T-helper 17 cell (primary cell): ENCODE data around the gene MIPOL1. TPM values are rescaled to one million over a fixed set of nuclear protein-coding genes. Genes with fewer than 3 reads are reported as not detected.
"Not testable (repeated sequence)": the region's sequence is repeated elsewhere in the genome, so short reads cannot be mapped to it uniquely, and the experiment has no call there.

Source experiments
- ATAC-seq: fragments of 150-1000 bp; cut with Tn5 transposase; 2 replicates; pipeline ENCODE4 v1.10.0; 2021; ENCODE audit warnings: mild to moderate bottlenecking, moderate library complexity
- DNase-seq, 3 donors: peaks; one replicate each; pipeline versions ENCODE4 v3.0.0 to v3.0.0-alpha.2; 2020 to 2021
- H3K9me3 ChIP-seq: one replicate; pipeline ENCODE4 v1.7.0; 2013; ENCODE audit warnings: low read length, mild to moderate bottlenecking; ENCODE audit not compliant: control insufficient read depth, poor library complexity, severe bottlenecking
- H3K27ac Mint-ChIP-seq: one replicate; pipeline ENCODE4 v1.8.0; 2022; ENCODE audit warnings: mild to moderate bottlenecking, moderate library complexity, mixed read lengths
- H3K27me3 Mint-ChIP-seq: one replicate; pipeline ENCODE4 v1.8.0; 2022; ENCODE audit warnings: mixed read lengths
- H3K36me3 Mint-ChIP-seq: one replicate; pipeline ENCODE4 v1.8.0; 2022; ENCODE audit warnings: low read depth, mixed read lengths
- H3K4me1 Mint-ChIP-seq: one replicate; pipeline ENCODE4 v1.8.0; 2022; ENCODE audit warnings: mild to moderate bottlenecking, mixed read lengths
- H3K4me3 Mint-ChIP-seq: one replicate; pipeline ENCODE4 v1.8.0; 2022; ENCODE audit warnings: mild to moderate bottlenecking, moderate library complexity, mixed read lengths
- total RNA-seq, 4 donors: library from RNA in 2 of 4; stranded (reverse) in 2 of 4; gene quantifications; one replicate each; pipeline ENCODE4 v1.2.3 and lab custom pipeline; 2022 to 2026

MIPOL1 gene
- total RNA-seq, 2 donors from 2014 or later: 0.32 to 0.73 TPM

DNA sequence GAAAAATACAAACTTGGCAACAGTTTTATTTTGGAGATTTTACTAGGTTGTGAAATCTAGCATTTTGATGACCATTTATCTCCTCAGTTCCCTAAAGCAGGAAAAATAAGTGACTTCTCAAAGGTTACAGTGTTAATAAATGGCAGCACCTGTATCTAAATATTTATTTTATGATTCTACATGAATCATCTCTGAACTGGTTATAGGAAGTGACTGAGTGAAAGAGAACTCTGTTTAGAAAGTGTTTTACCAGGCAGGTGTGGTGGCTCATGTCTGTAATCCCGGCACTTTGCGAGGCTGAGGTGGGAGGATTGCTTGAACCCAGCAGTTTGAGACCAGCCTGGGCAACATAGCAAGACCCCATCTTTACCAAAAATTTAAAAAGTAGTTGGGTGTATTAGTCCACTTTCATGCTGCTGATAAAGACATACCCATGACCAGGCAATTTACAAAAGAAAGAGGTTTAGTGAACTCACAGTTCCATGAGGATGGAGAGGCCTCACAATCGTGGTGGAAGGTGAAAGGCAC, 26.3 kb downstream of the MIPOL1 start:
- no peak for ATAC-seq
- H3K27me3 Mint-ChIP-seq: no peaks in the 10 kb centered on the region
- H3K4me3 Mint-ChIP-seq: no peak overlapping the region
- H3K36me3 Mint-ChIP-seq: no peaks in the 10 kb centered on the region
- no peaks in the 10 kb centered on the region for H3K4me1 Mint-ChIP-seq
- DNase-seq: no peak
- H3K9me3 ChIP-seq: no peaks in the 10 kb centered on the region
- no peak overlapping the region for H3K27ac Mint-ChIP-seq

DNA sequence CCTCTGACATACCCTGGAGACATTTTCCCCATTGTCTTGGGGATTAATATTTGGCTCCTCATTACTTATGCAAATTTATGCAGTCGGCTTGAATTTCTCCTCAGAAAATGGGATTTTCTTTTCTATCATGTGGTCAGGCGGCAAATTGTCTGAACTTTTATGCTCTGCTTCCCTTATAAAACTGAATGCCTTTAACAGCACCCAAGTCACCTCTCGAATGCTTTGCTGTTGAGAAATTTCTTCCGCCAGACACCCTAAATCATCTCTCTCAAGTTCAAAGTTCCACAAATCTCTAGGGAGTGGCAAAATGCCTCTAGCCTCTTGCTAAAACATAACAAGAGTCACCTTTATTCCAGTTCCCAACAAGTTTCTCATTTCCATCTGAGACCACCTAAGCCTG, 27.9 kb downstream of the MIPOL1 start:
- not testable (repeated sequence) for H3K36me3 Mint-ChIP-seq, H3K9me3 ChIP-seq, H3K4me3 Mint-ChIP-seq, H3K27me3 Mint-ChIP-seq, H3K4me1 Mint-ChIP-seq, H3K27ac Mint-ChIP-seq, ATAC-seq, DNase-seq

DNA sequence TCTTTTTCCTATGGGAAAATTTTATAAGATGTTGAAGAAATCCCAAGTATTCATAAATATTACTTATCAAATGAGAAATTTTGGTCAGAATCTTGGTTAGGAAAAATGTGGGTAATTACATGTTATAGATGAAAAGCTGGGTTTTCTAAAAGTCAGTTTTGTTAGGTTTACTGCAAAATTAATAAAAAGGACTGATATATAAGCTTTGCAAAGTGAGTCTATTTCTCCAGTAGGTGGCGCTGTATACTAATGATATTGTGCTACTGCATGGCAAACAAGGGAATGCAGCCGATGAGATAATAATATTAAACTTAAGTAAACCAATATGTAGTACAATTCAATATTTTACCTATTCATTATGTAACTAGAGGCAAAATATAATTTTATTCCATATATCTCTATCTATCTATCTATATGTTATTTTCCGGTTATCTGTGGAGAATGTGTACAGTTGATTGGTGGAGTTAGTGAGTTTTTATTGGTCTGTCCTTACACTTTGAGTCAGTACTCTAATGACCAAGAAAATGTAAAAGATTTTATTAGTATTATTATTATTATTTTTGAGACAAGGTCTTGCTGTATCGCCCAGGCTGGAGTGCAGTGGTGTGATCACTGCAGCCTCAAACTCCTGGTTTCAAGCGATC, 32.9 kb downstream of the MIPOL1 start:
- no peaks in the 10 kb centered on the region for H3K36me3 Mint-ChIP-seq
- H3K27ac Mint-ChIP-seq: no peak overlapping the region
- no peak for DNase-seq
- no peaks in the 10 kb centered on the region for H3K9me3 ChIP-seq
- H3K4me3 Mint-ChIP-seq: no peak overlapping the region
- no peaks in the 10 kb centered on the region for H3K27me3 Mint-ChIP-seq
- ATAC-seq: no peak
- no peaks in the 10 kb centered on the region for H3K4me1 Mint-ChIP-seq

- Mint-ChIP-seq H3K27ac (no peak overlapping the region), H3K27me3 (no peaks in the 10 kb centered on the region), H3K4me3 (no peak overlapping the region), H3K36me3 (no peaks in the 10 kb centered on the region), H3K4me1 (no peaks in the 10 kb centered on the region)
- ATAC-seq (no peak), DNase-seq (no peak)
- no peaks in the 10 kb centered on the region for H3K9me3 ChIP-seq
Measured at GRCh38 chr14:37232907-37233481, 35.3 kb downstream of the MIPOL1 start.

- H3K4me1 Mint-ChIP-seq: no peaks in the 10 kb centered on the region
- H3K27me3 Mint-ChIP-seq: no peaks in the 10 kb centered on the region
- H3K4me3 Mint-ChIP-seq: no peak overlapping the region
- H3K27ac Mint-ChIP-seq: no peak overlapping the region
- DNase-seq: no peak
- ATAC-seq: no peak
- no peaks in the 10 kb centered on the region for H3K36me3 Mint-ChIP-seq
- no peaks in the 10 kb centered on the region for H3K9me3 ChIP-seq
Measured at GRCh38 chr14:37234222-37234621, 36.5 kb downstream of the MIPOL1 start.

DNA sequence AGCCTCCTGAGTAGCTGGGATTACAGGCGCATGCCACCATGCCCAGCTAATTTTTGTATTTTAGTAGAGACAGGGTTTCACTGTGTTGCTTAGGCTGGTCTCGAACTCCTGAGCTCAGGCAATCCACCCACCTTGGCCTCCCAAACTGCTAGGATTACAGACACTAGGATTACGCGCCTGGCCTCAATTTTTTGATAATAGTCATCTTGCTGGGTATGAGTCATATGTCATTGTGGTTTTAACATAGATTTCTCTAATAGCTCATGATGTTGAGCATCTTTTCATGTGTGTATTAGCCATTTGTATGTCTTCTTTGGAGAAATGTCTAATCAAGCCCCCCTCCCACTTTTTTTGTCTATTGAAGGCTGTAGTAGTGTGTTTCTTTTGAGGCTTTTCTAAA, 38.3 kb downstream of the MIPOL1 start:
- H3K27me3 Mint-ChIP-seq, ATAC-seq: not testable (repeated sequence)

DNA sequence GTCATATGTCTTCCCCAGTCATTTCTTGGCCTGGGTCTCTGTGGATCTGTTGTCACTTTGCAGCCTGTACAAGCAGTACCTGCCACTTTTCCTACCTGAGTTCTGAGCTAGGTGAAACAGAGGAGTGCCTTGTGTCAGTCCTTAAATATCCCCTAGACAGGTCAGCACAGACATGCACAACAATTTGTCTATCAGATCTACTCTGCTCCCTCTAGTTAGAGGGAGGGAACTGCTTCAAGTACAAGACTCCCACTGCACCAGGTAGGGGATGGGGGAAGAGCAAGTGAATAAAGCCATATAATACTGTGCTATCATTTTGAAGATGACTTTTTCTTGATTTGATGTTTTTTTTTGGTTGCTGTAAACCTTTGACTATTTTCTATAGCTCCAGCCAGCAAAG, 39.4 kb downstream of the MIPOL1 start:
- Mint-ChIP-seq H3K27ac (no peak overlapping the region), H3K36me3 (no peaks in the 10 kb centered on the region), H3K27me3 (no peaks in the 10 kb centered on the region), H3K4me3 (no peak overlapping the region), H3K4me1 (no peaks in the 10 kb centered on the region)
- DNase-seq (no peak), ATAC-seq (no peak)
- no peaks in the 10 kb centered on the region for H3K9me3 ChIP-seq

More for the DNA sequence above, 38.3 kb downstream of the MIPOL1 start:
- not testable (repeated sequence) for H3K36me3 Mint-ChIP-seq, H3K9me3 ChIP-seq, H3K4me1 Mint-ChIP-seq, DNase-seq, H3K27ac Mint-ChIP-seq, H3K4me3 Mint-ChIP-seq

- H3K4me1 Mint-ChIP-seq: no peaks in the 10 kb centered on the region
- H3K4me3 Mint-ChIP-seq: no peak overlapping the region
- DNase-seq (no peak), ATAC-seq (no peak)
- no peak overlapping the region for H3K27ac Mint-ChIP-seq
- no peaks in the 10 kb centered on the region for H3K36me3 Mint-ChIP-seq
- H3K27me3 Mint-ChIP-seq: no peaks in the 10 kb centered on the region
- no peaks in the 10 kb centered on the region for H3K9me3 ChIP-seq
Measured at GRCh38 chr14:37237735-37238200, 40.0 kb downstream of the MIPOL1 start.

DNA sequence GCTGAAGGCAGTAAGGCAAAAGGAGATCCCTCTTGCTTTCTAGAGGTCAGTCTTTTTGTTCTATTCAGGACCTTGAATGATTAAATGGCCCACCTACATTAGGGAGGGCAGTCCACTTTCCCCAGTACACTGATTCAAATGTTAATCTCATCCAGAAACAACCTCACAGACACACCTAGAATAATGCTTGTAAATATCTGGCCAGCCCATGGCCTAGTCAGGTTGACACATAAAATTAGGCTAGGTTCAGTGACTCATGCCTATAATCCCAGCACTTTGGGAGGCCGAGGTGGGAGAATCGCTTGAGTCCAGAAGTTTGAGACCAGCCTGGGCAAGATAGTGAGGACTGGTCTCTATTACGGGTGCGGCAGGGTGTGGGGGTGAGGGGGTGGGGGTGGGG, 43.5 kb downstream of the MIPOL1 start:
- no peak overlapping the region for H3K4me3 Mint-ChIP-seq
- no peak for ATAC-seq

DNA sequence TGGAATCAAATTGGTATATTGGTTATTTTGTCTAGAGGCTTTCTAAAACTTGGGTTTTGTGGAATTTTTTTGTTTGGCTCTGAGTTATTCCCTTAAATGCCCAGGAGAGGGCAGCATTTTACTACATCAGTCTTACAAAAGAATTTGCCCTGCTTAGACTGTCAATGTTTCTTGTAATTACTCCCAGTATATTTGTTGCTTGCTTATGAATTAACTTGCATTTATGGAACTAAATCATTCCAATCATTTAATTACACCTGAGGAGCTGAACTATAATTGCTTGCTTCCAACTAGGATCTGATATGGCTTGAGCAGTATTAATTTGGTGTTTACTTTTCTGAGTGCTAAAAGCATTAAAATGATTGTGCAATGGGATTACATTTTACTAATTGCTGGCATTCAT, 48.7 kb downstream of the MIPOL1 start:
- no peaks in the 10 kb centered on the region for H3K36me3 Mint-ChIP-seq
- no peak for ATAC-seq
- H3K4me1 Mint-ChIP-seq: no peaks in the 10 kb centered on the region
- no peak overlapping the region for H3K27ac Mint-ChIP-seq
- no peak for DNase-seq
- no peak overlapping the region for H3K4me3 Mint-ChIP-seq
- H3K27me3 Mint-ChIP-seq: no peaks in the 10 kb centered on the region
- H3K9me3 ChIP-seq: no peaks in the 10 kb centered on the region

More for the DNA sequence above, 43.5 kb downstream of the MIPOL1 start:
- H3K4me1 Mint-ChIP-seq: no peaks in the 10 kb centered on the region
- no peak for DNase-seq
- H3K36me3 Mint-ChIP-seq: no peaks in the 10 kb centered on the region
- H3K9me3 ChIP-seq: no peaks in the 10 kb centered on the region
- no peak overlapping the region for H3K27ac Mint-ChIP-seq
- H3K27me3 Mint-ChIP-seq: no peaks in the 10 kb centered on the region

DNA sequence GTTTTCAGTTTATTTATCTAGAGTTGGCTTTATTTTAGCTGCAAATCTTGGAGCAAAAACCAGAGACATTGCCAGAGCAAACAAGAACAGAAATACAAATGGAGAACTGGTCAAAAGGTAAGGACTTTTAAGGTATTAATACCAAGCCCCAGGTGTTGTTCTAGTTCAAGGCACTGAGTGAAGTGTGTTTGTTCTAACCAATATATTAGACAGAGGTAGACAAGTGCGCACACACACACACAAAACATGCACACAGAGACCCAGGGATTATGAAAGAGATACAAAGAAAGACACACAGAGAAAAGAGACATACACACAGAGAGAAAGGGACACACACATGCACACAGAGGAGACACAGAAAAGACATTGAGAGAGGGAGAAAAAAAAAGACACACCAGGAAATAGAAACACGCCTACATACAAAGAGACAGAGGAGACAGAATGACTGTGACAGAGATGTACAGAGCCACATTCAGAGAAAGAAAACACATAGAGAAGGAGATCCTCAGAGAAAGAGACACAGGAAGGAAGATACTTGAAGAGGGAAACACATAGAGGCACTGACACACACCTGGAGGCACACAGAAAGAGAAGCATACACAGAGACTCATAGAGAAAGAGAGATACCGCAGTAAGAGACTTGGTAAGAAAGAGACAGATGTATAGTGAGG, 50.2 kb downstream of the MIPOL1 start:
- ATAC-seq (no peak), DNase-seq (no peak)
- H3K4me1 Mint-ChIP-seq: no peaks in the 10 kb centered on the region
- H3K27ac Mint-ChIP-seq: no peak overlapping the region
- H3K4me3 Mint-ChIP-seq: no peak overlapping the region
- no peaks in the 10 kb centered on the region for H3K27me3 Mint-ChIP-seq
- no peaks in the 10 kb centered on the region for H3K9me3 ChIP-seq
- H3K36me3 Mint-ChIP-seq: no peaks in the 10 kb centered on the region

GRCh38 chr14:37251775-37252174, 54.0 kb downstream of the MIPOL1 start:
- no peak for ATAC-seq
- no peaks in the 10 kb centered on the region for H3K27me3 Mint-ChIP-seq
- DNase-seq: no peak
- no peak overlapping the region for H3K27ac Mint-ChIP-seq
- no peak overlapping the region for H3K4me3 Mint-ChIP-seq
- no peaks in the 10 kb centered on the region for H3K36me3 Mint-ChIP-seq
- no peaks in the 10 kb centered on the region for H3K9me3 ChIP-seq
- H3K4me1 Mint-ChIP-seq: no peaks in the 10 kb centered on the region

- Mint-ChIP-seq H3K27ac (no peak overlapping the region), H3K4me1 (no peaks in the 10 kb centered on the region), H3K27me3 (no peaks in the 10 kb centered on the region), H3K4me3 (no peak overlapping the region), H3K36me3 (no peaks in the 10 kb centered on the region)
- H3K9me3 ChIP-seq: no peaks in the 10 kb centered on the region
- no peak for ATAC-seq
- DNase-seq: no peak
Measured at GRCh38 chr14:37252434-37252833, 54.7 kb downstream of the MIPOL1 start.
